A673 (cell line): ENCODE results near the gene RTEL1. TPM values are rescaled to one million over a fixed set of nuclear protein-coding genes. Genes with fewer than 3 reads are reported as not detected.
A peak's percentile ranks its signal among the peaks of the same experiment; 100 is the strongest.

Experiments
- Bru-seq: library from RNA; stranded (reverse); fragments of 400-500 nt; gene quantifications from one replicate; lab custom pipeline; 2021; lab: Mats Ljungman, UMichigan
- BruChase-seq, 2 experiments: library from RNA; stranded (reverse); fragments of 400-500 nt; gene quantifications; one replicate each; lab custom pipeline; 2021; lab: Mats Ljungman, UMichigan
- BruUV-seq: library from RNA; stranded (reverse); fragments of 400-500 nt; replicated peaks from 2 replicates; lab custom pipeline; 2021; lab: Mats Ljungman, UMichigan
- CTCF ChIA-PET: fragments of 300-600 bp; sonication (Branson Sonifier 250); formaldehyde crosslinking; loops from one replicate; lab custom pipeline; 2022; ENCODE audit warnings: antibody characterized with exemption; lab: Charles Lee
- POLR2A ChIA-PET: fragments of 300-600 bp; sonication (Branson Sonifier 250); formaldehyde crosslinking; loops from one replicate; lab custom pipeline; 2022; ENCODE audit warnings: antibody characterized with exemption; ENCODE audit not compliant: low non-redundant PET; lab: Charles Lee
- DNase-seq: peaks from one replicate; pipeline ENCODE4 v3.0.0-alpha.2; 2015; ENCODE audit warnings: low spot score
- H3K27ac ChIP-seq: fragments of 200-600 bp; sonication (generic); 2 replicates; pipeline ENCODE4 v1.5.1; 2016; ENCODE audit warnings: mixed run types, low read depth, mild to moderate bottlenecking, mixed read lengths, antibody characterized with exemption, low read length; ENCODE audit not compliant: poor library complexity, severe bottlenecking
- H3K27me3 ChIP-seq: fragments of 200-600 bp; sonication (generic); replicated peaks from 2 replicates; pipeline ENCODE4 v1.6.1; 2017; ENCODE audit warnings: mixed run types, low read depth, mild to moderate bottlenecking, mixed read lengths, antibody characterized with exemption, low read length; ENCODE audit not compliant: insufficient read depth, poor library complexity
- H3K36me3 ChIP-seq: fragments of 200-600 bp; sonication (generic); 2 replicates; pipeline ENCODE4 v1.6.1; 2016; ENCODE audit warnings: mixed run types, mild to moderate bottlenecking, mixed read lengths, antibody characterized with exemption, low read length; ENCODE audit not compliant: insufficient read depth, poor library complexity, severe bottlenecking
- H3K4me1 ChIP-seq: fragments of 200-600 bp; sonication (generic); 2 replicates; pipeline ENCODE4 v1.6.1; 2017; ENCODE audit warnings: mixed run types, mild to moderate bottlenecking, mixed read lengths, antibody characterized with exemption, low read length; ENCODE audit not compliant: insufficient read depth, poor library complexity, severe bottlenecking
- H3K4me3 ChIP-seq: fragments of 200-600 bp; sonication (generic); 2 replicates; pipeline ENCODE4 v1.5.1; 2016; ENCODE audit warnings: low read depth, mixed run types, mild to moderate bottlenecking, mixed read lengths, low read length; ENCODE audit not compliant: poor library complexity, severe bottlenecking
- H3K9me3 ChIP-seq: fragments of 200-600 bp; sonication (generic); 2 replicates; pipeline ENCODE4 v1.6.1; 2016; ENCODE audit warnings: mixed run types, low read depth, mild to moderate bottlenecking, mixed read lengths, antibody characterized with exemption, low read length; ENCODE audit not compliant: poor library complexity, severe bottlenecking
- CTCF ChIP-seq: fragments of 300-800, 200-600 bp; sonication (generic); conservative IDR thresholded peaks from 2 replicates; pipeline ENCODE4 v1.5.1; 2017; ENCODE audit warnings: low read depth, mild to moderate bottlenecking, antibody characterized with exemption, low read length, moderate library complexity, mixed read lengths
- EZH2 ChIP-seq: fragments of 200-600 bp; sonication (generic); IDR thresholded peaks from 2 replicates; pipeline ENCODE4 v1.6.1; 2017; ENCODE audit warnings: borderline replicate concordance, low read depth, mild to moderate bottlenecking, mixed read lengths, antibody characterized with exemption, low read length; ENCODE audit not compliant: poor library complexity, severe bottlenecking
- intact Hi-C: fragments of 100-400 bp; cut with micrococcal nuclease; formaldehyde crosslinking; loops from one replicate; pipeline ENCODE4 v1.10.0; 2022; ENCODE audit not compliant: unreplicated experiment
- long read RNA-seq: library from polyadenylated mRNA; stranded (forward); transcript quantifications from one replicate; pipeline ENCODE4 v2.0.0, GENCODE V29; 2022
- total RNA-seq: library from RNA; stranded (reverse); gene quantifications from 2 replicates; pipeline ENCODE4 v1.2.3, GENCODE V29; 2021

The RTEL1 gene, protein sequence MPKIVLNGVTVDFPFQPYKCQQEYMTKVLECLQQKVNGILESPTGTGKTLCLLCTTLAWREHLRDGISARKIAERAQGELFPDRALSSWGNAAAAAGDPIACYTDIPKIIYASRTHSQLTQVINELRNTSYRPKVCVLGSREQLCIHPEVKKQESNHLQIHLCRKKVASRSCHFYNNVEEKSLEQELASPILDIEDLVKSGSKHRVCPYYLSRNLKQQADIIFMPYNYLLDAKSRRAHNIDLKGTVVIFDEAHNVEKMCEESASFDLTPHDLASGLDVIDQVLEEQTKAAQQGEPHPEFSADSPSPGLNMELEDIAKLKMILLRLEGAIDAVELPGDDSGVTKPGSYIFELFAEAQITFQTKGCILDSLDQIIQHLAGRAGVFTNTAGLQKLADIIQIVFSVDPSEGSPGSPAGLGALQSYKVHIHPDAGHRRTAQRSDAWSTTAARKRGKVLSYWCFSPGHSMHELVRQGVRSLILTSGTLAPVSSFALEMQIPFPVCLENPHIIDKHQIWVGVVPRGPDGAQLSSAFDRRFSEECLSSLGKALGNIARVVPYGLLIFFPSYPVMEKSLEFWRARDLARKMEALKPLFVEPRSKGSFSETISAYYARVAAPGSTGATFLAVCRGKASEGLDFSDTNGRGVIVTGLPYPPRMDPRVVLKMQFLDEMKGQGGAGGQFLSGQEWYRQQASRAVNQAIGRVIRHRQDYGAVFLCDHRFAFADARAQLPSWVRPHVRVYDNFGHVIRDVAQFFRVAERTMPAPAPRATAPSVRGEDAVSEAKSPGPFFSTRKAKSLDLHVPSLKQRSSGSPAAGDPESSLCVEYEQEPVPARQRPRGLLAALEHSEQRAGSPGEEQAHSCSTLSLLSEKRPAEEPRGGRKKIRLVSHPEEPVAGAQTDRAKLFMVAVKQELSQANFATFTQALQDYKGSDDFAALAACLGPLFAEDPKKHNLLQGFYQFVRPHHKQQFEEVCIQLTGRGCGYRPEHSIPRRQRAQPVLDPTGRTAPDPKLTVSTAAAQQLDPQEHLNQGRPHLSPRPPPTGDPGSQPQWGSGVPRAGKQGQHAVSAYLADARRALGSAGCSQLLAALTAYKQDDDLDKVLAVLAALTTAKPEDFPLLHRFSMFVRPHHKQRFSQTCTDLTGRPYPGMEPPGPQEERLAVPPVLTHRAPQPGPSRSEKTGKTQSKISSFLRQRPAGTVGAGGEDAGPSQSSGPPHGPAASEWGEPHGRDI (N-terminal part only)
- total RNA-seq: 45.6 and 47.8 TPM in 2 replicates
- Bru-seq, nascent RNA: percentile 51 among the genes with signal in this experiment
- percentile 56 among the genes with signal in this experiment for BruChase-seq, experiment 1, labeled RNA remaining after a 2-hour chase
- BruChase-seq, experiment 2, labeled RNA remaining after a 6-hour chase: percentile 80 among the genes with signal in this experiment
- long read RNA-seq, full-length matches to known transcripts: 8 of 39 reads
- long read RNA-seq, partial matches to known transcripts: 11 of 39 reads
- long read RNA-seq, other reads (novel, unspliced or antisense): 20 of 39 reads

GRCh38 chr20:63657937-63658748 is at the start of gene RTEL1:
RTEL1 (plus strand) TSS chr20:63658312; CDS start chr20:63659403, 1,091 bp downstream.
- DNase-seq: peak; percentile 94
- Histone ChIP-seq H3K36me3 (peaks cover 5% of the 10 kb centered on the region), H3K4me1 (peaks cover 24% of the 10 kb centered on the region), H3K27ac (peak within 1 kb of the TSS; percentile 87), H3K4me3 (peak within 1 kb of the TSS; percentile 73), H3K27me3 (no peaks in the 10 kb centered on the region), H3K9me3 (no peaks in the 10 kb centered on the region)
- BruUV-seq: no TSS peak
- POLR2A ChIA-PET: interaction anchor here (0.7 kb wide), 1 partner anchor 116 kb away, joined by 3 read pairs; no protein-coding TSS in a partner anchor
- intact Hi-C loops: no loop called here
- TF ChIP-seq EZH2 (no peak), CTCF (no peak)
- CTCF ChIA-PET: interaction anchor here (0.6 kb wide), 1 partner anchor 34 kb away, joined by 4 read pairs; no protein-coding TSS in a partner anchor

DNA sequence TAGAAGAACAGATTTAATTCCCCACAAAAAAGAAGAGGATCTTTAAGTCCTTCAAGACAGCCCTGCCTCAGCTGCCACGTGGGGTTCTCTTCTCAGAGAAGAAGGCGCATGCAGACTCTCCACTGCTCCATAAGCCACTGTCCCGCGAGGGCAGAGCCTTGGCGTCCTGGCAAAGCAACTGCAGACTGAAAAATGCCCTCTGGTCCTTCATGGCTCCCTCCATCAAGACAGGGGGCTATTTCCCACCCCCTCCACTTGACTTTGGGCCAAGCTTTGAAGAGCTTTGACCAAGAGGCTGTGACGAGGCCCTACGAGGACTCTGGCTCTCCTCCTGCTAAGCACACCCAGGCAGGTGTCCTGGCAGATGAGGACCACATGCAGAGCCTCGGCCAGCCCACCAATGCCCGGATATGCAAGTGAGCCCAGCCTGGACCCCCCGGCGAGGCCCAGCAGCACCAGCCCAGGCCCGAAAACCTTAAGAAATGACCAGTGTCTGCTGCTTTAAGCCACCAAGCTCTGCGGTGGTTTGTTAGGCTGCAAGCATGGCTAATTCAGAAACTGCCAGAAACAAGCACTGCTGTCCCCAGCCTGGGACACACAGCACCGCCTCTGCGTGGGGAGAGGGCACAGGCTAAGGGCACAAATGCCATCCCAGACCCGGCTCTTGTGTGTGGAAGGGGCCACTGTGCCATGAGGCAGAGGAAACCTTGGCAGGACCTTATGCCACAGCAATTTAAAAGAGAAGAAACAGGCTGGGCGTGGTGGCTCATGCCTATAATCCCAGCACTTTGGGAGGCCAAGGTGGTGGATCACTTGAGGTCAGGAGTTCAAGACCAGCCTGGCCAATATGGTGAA is 47.3 kb upstream of the RTEL1 start:
- TF ChIP-seq CTCF (no peak), EZH2 (no peak)
- no peaks in the 10 kb centered on the region for H3K27me3 ChIP-seq
- peak overlapping the region; percentile 23 for H3K27ac ChIP-seq
- no peaks in the 10 kb centered on the region for H3K4me1 ChIP-seq
- intact Hi-C loops: no loop called here
- no peak overlapping the region for H3K4me3 ChIP-seq
- no TSS peak for BruUV-seq
- CTCF ChIA-PET: no interaction called here
- DNase-seq: no peak
- no peaks in the 10 kb centered on the region for H3K9me3 ChIP-seq
- H3K36me3 ChIP-seq: no peaks in the 10 kb centered on the region
- POLR2A ChIA-PET: no interaction called here
